LNCaP clone FGC (cell line): ENCODE measurements around the gene ADAD2.

Experiments used
- DNase-seq: peaks from one replicate; pipeline ENCODE4 v3.0.0-alpha.2; 2011; ENCODE audit warnings: low read depth
- H3K4me3 ChIP-seq: 2 replicates; pipeline ENCODE4 v1.5.1; 2011; ENCODE audit warnings: mild to moderate bottlenecking, low read depth, low read length, control low read depth
- TF ChIP-seq, protein P1 (sequence below): IDR thresholded peaks from 2 replicates; pipeline ENCODE4 v1.5.1; 2012; ENCODE audit warnings: mild to moderate bottlenecking; ENCODE audit not compliant: control insufficient read depth, insufficient read depth; ENCODE audit errors: extremely low read depth

The ADAD2 gene

DNA sequence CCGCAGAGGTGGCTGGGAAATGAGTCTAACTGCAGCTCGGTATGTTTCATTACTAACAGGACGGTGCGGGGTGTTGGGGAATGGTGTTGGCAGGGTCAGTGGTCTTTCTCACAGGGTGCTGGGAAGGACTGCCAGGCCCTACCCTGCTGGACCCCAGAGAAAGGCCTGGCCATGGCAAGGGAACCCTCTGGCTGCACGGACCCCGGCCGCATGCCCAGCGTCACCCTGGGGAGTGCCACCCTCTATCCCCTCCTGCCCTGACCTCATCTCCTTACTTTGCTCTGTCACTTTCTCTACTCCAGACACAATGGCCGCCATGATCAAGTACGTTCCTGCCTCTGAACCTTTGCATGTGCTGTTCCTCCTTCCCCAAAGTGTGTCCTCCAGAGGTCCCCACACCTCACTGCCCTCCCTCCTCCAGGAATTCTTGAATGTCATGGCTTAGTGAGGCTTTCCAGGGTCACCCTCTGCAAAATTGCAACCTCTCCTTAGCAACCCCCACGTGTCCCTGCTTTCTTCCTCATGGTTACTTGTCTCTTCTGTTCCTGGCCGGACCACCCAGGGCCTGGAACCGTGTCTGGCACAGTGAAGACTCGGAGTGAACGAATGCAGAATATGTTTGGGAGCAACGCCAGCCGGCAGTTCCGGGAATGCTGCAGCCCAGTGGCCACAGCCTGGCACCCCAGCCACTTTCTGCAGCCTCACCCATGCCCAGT lies 15.2 kb downstream of the ADAD2 start:
- DNase-seq: no peak
- TF ChIP-seq, protein P1, sequence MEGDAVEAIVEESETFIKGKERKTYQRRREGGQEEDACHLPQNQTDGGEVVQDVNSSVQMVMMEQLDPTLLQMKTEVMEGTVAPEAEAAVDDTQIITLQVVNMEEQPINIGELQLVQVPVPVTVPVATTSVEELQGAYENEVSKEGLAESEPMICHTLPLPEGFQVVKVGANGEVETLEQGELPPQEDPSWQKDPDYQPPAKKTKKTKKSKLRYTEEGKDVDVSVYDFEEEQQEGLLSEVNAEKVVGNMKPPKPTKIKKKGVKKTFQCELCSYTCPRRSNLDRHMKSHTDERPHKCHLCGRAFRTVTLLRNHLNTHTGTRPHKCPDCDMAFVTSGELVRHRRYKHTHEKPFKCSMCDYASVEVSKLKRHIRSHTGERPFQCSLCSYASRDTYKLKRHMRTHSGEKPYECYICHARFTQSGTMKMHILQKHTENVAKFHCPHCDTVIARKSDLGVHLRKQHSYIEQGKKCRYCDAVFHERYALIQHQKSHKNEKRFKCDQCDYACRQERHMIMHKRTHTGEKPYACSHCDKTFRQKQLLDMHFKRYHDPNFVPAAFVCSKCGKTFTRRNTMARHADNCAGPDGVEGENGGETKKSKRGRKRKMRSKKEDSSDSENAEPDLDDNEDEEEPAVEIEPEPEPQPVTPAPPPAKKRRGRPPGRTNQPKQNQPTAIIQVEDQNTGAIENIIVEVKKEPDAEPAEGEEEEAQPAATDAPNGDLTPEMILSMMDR: no peak
- no peak overlapping the region for H3K4me3 ChIP-seq

DNA sequence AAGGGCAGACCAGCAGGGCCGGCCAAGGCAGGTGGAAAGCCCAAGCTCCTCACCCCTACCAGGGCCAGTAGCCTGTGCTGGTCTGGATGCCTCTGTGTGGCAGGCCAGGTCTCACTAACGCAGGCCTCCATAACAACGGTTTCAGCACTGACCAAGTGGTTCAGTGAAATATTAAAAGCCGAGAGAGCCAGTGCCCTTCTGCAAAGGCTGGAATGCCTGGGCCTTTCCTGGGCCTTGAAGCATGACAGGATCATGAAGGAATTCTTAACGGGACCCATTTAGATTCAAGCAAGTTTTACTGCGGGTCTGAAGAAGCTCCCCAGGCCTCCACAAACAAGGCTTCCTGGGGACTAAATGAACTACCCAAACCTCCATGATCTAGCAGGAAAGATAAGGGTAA lies 16.3 kb downstream of the ADAD2 start:
- H3K4me3 ChIP-seq: no peak overlapping the region
- no peak for DNase-seq
- TF ChIP-seq, protein P1: no peak

DNA sequence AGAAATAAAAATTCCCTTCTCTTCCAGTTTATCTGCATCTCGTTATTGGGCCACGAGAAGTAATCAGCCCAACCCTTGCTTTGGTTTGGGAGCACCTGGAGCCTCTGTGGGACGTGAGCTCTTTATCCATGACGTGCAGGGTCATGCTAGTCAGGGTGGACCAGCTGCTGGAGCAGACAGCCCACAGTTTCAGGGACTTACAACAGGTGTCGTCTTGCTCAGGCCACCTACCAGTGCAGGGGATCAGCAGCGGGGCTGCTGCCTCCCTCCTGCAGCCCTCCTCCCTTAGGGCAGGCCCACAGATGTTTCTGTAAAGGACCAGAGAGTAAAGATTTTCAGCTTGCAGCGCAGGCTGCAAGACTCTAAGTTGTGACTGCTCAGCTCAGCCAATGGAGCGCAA lies 16.9 kb downstream of the ADAD2 start:
- no peak for DNase-seq
- no peak overlapping the region for H3K4me3 ChIP-seq
- TF ChIP-seq, protein P1: no peak

DNA sequence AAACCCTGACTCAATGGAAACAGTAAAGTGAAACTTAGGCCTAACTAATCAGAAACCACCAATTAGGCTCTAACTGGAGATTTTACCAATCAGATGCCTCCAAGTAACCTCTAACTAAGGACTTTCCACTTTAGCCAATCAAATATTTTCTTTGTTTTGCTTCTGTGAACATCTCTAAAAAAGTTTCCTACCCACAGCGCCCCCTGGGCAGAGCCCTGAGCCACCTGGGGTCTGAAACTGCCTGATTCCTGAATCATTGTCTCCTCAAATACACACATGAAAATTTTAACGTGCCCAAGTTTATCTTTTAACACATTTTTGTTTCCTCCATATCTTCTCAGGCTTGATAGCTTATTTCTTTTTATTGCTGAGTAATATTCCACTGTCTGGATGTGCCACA lies 19.0 kb downstream of the ADAD2 start:
- TF ChIP-seq, protein P1: no peak
- no peak for DNase-seq

DNA sequence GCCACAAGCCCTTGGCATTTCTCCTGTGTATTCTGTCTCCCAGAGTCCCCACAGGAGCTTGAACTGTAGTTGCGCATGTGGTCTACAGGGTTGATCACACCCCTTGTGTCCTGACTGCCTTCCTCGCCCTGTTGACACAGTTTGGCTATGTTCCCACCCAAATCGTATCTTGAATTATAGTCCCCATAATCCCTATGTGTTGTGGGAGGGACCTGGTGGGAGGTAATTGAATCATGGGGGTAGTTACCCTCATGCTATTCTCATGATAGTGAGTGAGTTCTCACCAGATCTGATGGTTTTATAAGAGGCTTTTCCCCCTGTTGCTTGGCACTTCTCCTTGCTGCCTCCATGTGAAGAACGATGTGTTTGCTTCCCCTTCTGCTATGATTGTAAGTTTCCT lies 21.2 kb downstream of the ADAD2 start:
- no peak for DNase-seq
- H3K4me3 ChIP-seq: no peak overlapping the region
- TF ChIP-seq, protein P1: no peak

More for the DNA sequence above, 19.0 kb downstream of the ADAD2 start:
- no peak overlapping the region for H3K4me3 ChIP-seq

DNA sequence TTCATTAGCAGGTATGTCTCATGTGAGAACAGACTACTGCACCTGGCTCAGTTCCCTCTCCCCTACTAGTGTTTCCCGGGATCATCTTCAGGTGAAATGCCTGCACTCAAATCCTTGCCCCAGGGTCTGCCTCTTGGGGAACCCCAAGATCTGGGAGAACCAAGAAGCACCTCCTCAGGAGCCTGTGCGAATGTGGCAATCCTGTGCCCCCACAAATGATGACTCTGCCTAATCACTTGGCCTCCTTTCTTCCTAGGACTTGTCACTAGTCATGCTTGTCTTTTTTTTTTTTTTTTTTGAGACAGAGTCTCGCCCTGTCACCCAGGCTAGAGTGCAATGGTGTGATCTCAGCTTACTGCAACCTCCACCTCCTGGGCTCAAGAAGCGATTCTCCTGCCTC lies 21.7 kb downstream of the ADAD2 start:
- DNase-seq: no peak
- no peak overlapping the region for H3K4me3 ChIP-seq
- TF ChIP-seq, protein P1: no peak

DNA sequence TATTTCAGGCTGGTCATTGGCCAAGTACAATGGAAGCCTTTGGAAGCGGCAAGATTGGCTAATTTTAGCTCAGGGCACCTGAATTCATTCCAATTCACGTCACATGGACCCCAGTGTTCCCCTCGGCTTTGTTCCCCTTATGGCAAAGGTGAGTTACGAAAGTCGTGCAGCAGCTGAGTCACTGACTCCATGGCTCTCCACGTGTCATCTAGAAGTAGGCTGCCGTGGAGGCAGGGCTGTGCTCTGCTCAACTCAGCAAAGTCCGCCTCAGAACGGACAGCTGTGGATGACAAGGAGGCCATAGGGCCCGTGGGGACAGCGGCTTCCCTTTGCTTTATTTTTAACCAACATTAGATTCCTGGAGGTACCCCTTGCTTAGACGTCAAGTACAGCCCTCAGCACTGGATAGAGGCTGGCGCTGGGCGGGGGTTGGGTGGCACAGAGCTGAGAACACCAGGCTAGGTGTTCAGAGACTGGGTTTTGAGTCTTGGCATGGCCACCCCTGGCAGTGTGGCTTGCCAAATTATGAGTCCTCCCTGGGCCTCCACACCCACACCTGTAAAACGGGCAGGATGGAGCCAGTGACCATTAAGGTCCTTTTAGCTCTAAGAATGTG lies 23.6 kb downstream of the ADAD2 start:
- H3K4me3 ChIP-seq: no peak overlapping the region
- DNase-seq: no peak
- TF ChIP-seq, protein P1: no peak
